Psoas muscle (tissue), 8 donors: ENCODE results near the gene SLC66A2. TPM values are rescaled to one million over a fixed set of nuclear protein-coding genes. Genes with fewer than 3 reads are reported as not detected.

Experiments used
- ATAC-seq, 4 donors: fragments of 200-7000 bp; cut with Tn5 transposase; one replicate each; pipeline ENCODE4 v1.9.1; 2020; ENCODE audit warnings: moderate library complexity in 3 of 4, mild to moderate bottlenecking in 2 of 4
- DNase-seq, 2 donors: peaks; one replicate each; pipeline ENCODE4 v3.0.0-alpha.2; 2020
- H3K27ac ChIP-seq: fragments of 200-600 bp; one replicate; pipeline ENCODE4 v1.8.0; 2022
- H3K27me3 ChIP-seq, 3 donors: fragments of 200-600 bp in 1 of 3; one replicate each; pipeline versions ENCODE4 v1.6.1 to v1.8.0; 2013 to 2022; ENCODE audit warnings: low read length in 2 of 3, mild to moderate bottlenecking in 2 of 3, moderate library complexity in 1 of 3; ENCODE audit not compliant: insufficient read depth in 3 of 3
- H3K36me3 ChIP-seq, 2 donors: fragments of 200-600 bp in 1 of 2; one replicate each; pipeline versions ENCODE4 v1.6.1 to v1.8.0; 2013 to 2022; ENCODE audit warnings: low read depth in 1 of 2, mild to moderate bottlenecking in 1 of 2, moderate library complexity in 1 of 2; ENCODE audit not compliant: insufficient read depth in 1 of 2
- H3K4me1 ChIP-seq: fragments of 200-600 bp; one replicate; pipeline ENCODE4 v1.8.0; 2022
- H3K4me3 ChIP-seq: fragments of 200-600 bp; one replicate; pipeline ENCODE4 v1.8.0; 2022; ENCODE audit warnings: mild to moderate bottlenecking
- H3K9me3 ChIP-seq: fragments of 200-600 bp; one replicate; pipeline ENCODE4 v1.8.0; 2022
- CTCF ChIP-seq: fragments of 200-600 bp; IDR thresholded peaks from one replicate; pipeline ENCODE4 v1.8.0; 2022; ENCODE audit warnings: antibody characterized with exemption
- WGBS, 3 donors: extraction: QIAGEN DNeasy Blood & Tissue Kit; methylation state at CpG; one replicate each; pipeline versions ENCODE4 v1.1.6 to v1.1.7; 2013; 5-methylcytosine and 5-hydroxymethylcytosine counted together
- intact Hi-C, 2 donors: fragments of 100-400 bp; cut with DNase I; formaldehyde crosslinking; loops; one replicate each; pipeline versions ENCODE4 v1.11.0 to v1.14.2; 2022
- polyA plus RNA-seq, 3 donors: library from polyadenylated mRNA; stranded (reverse); fragments of 200-250 nt; gene quantifications; one replicate each; pipeline ENCODE4 v1.2.3, GENCODE V29; 2013
- total RNA-seq, 4 donors: library from RNA; stranded (reverse); fragmentation: NEBNext Ultra II Directional in 2 of 4; extraction: Animal tissue kit (Norgen Biotek cat#: 25700) in 2 of 4; gene quantifications; one replicate each; pipeline versions ENCODE4 v1.2.1 to v1.2.4, GENCODE V29; 2021 to 2023
- donor health status: healthy with polysubstance abuse.
- donor health status: DM: no; HTN: no; CAD: no; lungs with moderate emphysema.
- donor health status: Bipolar disorder and iron deficiency.
- donor health status: healthy.
- donor health status: DM: yes; HTN: yes; CAD: no.
- donor health status: DM: no; HTN: no; CAD: no.
- donor health status: DM: no; HTN: no; CAD: no.
- donor health status: DM: yes; HTN: yes; CAD: no.

SLC66A2 gene
- total and polyA plus RNA-seq, 7 donors = 36.4 to 160 (median 67.7) TPM

- TF ChIP-seq CTCF = no peak
- DNase-seq (no peak), ATAC-seq (no peak)
- no peak overlapping the region for H3K4me3 ChIP-seq
- H3K27ac ChIP-seq = no peak overlapping the region
- peaks cover 3% of the 10 kb centered on the region for H3K9me3 ChIP-seq
- no peaks in the 10 kb centered on the region for H3K36me3 ChIP-seq
- WGBS, 3 donors = 84 to 89% (median 85%) methylated on average over 29 of the region's 29 CpGs
- no peaks in the 10 kb centered on the region for H3K27me3 ChIP-seq
- H3K4me1 ChIP-seq = no peaks in the 10 kb centered on the region
- intact Hi-C loops = no loop called here
Measured at GRCh38 chr18:79884294-79884962, 67.0 kb downstream of the SLC66A2 start.

- no peak for ATAC-seq
- H3K27ac ChIP-seq = no peak overlapping the region
- intact Hi-C loops = no loop called here
- 89 to 92% (median 92%) methylated on average over 25 to 31 of the region's 31 CpGs for WGBS, 3 donors
- peaks cover 0 to 5% (median 0%) of the 10 kb centered on the region in 3 donors for H3K27me3 ChIP-seq
- H3K4me3 ChIP-seq = no peak overlapping the region
- TF ChIP-seq CTCF = no peak
- DNase-seq = no peak
- no peaks in the 10 kb centered on the region for H3K36me3 ChIP-seq
- H3K4me1 ChIP-seq = no peaks in the 10 kb centered on the region
- no peaks in the 10 kb centered on the region for H3K9me3 ChIP-seq
Measured at GRCh38 chr18:79883461-79884293, 67.8 kb downstream of the SLC66A2 start.

- Histone ChIP-seq H3K36me3 (no peaks in the 10 kb centered on the region), H3K9me3 (no peaks in the 10 kb centered on the region), H3K27ac (no peak overlapping the region), H3K4me1 (no peaks in the 10 kb centered on the region), H3K27me3 (peaks cover 0 to 9% (median 0%) of the 10 kb centered on the region in 3 donors), H3K4me3 (no peak overlapping the region)
- DNase-seq = no peak
- ATAC-seq = no peak
- intact Hi-C loops = no loop called here
- 96% methylated on average over 65 to 68 of the region's 68 CpGs for WGBS, 3 donors
- TF ChIP-seq CTCF = no peak
Measured at GRCh38 chr18:79882522-79883241, 68.8 kb downstream of the SLC66A2 start.

GRCh38 chr18:79881695-79882094 lies 69.8 kb downstream of the SLC66A2 start:
- Histone ChIP-seq H3K27ac (no peak overlapping the region), H3K4me3 (no peak overlapping the region), H3K36me3 (no peaks in the 10 kb centered on the region), H3K27me3 (peaks cover 0 to 10% (median 3%) of the 10 kb centered on the region in 3 donors), H3K4me1 (no peaks in the 10 kb centered on the region), H3K9me3 (no peaks in the 10 kb centered on the region)
- intact Hi-C loops = no loop called here
- ATAC-seq = no peak
- 50 to 70% (median 62%) methylated on average over 11 of the region's 11 CpGs for WGBS, 3 donors
- DNase-seq = no peak
- TF ChIP-seq CTCF = no peak
